ENCODE data around the gene GPR157. TPM values are rescaled to one million over a fixed set of nuclear protein-coding genes. Genes with fewer than 3 reads are reported as not detected.

The GPR157 gene
- total RNA-seq, 1 donor from 2014 or later = 45.3 TPM

DNA sequence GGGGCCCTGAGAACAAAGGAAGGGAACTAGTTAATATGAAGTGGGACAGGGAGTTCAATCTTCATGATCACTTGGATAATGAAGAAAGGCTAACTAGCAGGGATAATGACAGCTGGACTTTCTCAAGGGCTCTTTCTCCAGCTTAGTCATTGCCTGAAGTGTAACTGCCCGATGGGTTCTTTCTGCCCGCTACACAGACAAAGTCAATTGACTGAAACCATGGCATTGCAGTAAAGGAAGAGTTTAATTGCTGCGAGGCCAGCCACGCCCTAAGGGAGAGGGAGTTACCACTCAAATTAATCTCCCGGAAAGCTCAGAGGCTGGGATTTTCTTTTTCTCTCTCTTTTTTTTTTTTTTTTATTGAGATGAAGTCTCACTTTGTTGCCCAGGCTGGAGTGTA is 42.9 kb downstream of the GPR157 start:
- ATAC-seq = peak; percentile 73

DNA sequence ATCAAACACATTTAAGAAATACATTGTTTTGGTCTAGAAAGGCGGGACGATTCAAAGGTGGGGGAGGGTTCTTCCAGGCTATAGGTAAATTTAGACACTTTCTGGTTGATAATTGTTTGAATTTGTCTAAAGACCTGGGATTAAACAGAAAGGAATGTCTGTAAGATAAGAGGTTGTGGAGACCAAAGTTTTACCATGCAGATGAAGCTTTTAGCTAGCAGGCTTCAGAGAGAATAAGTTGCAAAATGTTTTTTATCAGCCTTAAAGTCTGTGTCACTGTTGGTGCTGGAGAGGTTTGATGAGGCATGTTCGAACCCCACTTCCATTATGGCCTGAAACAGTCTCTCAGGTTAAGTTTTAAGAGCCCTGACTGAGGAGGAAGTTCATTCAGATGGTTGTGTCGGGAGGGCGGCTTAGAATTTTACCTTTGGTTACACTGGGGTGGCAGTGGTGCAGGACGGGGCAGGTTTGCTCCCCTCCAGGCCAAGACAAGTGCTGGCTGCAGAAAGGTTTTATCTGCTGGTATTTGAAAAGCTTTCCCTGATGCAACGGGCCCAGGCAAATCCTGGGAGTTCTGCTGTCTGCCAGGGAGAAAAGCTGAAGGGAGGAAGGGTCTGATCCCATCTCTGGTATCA is 43.5 kb downstream of the GPR157 start:
- ATAC-seq = peak; percentile 46

DNA sequence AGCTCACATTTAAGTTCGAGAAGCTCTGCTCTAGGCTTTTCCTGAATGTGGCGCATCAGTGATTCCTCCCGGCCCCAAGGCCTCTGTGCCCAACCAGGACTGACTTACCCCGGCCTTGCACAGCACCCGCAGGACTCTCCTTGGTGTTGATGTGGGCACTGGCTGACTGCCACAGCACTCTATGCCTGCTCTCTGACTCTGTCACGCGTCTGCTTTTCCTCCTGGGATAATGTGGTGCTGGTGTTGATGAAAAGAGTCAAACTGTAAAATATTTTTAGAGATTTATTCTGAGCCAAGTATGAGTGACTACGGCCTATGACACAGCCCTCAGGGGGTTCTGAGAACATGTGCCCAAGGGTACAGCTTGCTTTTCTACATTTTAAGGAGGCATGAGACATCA is 44.0 kb downstream of the GPR157 start:
- peak; percentile 12 for ATAC-seq

DNA sequence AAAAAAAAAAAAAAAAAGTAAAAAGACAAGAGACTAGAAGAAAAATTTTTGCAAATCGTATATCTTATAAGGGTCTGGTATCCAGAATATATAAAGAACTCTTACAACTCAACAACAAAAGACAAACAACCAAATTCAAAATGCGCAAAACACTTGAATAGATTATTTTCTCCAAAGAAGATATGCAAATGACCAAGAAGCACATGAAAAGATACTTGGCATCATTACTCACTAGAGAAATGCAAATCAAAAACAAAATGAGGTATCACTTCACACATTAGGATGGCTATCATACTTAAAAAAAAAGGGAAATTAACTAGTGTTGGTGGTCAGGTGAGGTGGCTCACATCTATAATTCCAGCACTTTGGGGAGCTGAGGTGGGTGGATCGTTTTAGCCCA is 47.4 kb downstream of the GPR157 start:
- ATAC-seq = no peak

DNA sequence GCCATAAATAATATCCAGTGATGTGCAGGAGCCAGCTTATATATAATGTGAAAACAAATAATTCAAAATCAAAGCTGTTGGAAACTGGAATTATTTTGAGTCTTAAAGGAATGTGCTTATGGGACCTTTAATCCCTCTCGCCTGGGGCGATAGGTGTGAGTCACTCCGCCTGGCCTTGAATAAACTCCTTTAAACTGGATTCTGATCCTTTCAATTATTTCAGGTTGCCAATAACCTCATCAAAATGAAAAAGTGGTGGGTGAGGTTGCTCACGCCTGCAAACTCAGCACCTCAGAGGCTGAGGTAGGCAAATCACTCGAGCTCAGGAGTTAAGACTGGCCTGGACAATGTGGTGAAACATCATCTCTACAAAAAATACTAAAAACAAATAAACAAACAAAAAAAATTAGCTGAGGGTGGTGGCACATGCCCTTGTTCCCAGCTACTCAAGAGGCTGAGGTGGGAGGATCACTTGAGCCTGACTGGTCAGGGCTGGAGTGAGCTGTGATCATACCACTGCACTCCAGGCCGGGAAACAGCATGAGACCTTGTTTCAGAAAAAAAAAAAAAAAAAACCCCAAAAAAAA is 48.1 kb downstream of the GPR157 start:
- ATAC-seq = peak; percentile 73

DNA sequence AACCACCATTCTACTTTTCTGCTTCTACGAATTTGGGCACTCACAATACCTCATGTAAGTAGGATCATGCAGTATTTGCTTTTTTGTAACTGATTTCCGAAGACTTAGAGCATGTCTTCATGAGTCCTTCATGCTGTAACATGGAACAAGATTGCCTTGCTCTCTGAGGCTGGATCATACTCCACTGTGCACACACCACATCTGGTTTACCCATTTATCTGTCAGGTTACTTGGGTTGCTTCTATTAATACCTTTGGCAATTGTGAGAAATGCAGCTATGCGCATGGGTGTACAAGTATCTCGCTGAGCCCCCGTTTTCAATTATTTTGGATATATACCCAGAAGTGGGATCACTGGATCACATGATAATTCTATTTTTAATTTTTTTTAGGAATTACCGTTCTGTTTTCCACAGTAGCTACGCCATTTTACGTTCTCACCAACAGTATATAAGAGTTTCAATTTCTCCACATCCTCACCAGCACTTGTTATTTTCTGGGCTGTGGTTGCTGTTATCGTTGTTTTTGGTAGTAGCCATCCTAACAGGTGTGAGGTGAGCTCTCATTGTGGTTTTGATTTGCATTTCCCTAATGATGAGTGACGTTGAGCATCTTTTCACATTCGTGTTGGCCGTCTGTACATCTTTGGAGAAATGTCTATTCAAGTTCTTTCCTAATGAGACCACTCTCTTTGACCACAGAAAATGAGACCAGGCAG is 48.8 kb downstream of the GPR157 start:
- no peak for ATAC-seq

DNA sequence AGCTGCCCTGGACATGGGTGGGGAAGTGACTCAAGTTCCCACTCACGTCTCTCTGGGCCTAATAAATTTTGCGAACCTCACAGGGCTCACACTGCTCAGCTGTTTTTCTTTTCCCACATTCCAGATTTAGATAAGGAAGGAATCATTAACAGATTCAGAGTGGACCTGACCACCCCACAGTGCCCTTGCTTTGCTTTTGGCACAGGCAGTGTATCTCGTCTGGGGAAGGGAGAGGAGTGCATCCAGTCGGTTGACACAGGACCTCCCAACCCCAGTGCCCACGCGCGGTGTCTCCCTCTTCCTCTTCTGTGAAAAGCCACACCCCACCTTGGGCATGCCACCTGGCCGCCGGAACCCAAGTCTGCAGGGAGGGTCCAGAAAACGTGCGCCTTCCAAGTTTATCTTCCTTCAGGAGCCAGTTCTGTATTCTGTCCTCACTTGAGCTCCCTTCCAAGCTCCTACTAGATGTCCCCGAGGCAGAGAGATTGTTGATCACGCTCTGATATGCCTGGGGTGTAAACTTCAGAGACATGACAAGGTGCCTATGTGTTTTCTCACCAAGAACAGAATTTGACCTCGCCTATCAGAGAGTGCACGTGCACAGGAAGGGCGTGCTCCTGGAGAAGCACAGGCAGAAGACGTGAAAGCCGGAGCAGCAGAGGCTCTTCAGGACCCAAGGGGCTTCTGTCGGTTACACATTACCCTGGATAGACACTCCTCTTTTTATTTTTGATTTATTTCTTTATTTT is 50.0 kb downstream of the GPR157 start:
- ATAC-seq = peak; percentile 48

DNA sequence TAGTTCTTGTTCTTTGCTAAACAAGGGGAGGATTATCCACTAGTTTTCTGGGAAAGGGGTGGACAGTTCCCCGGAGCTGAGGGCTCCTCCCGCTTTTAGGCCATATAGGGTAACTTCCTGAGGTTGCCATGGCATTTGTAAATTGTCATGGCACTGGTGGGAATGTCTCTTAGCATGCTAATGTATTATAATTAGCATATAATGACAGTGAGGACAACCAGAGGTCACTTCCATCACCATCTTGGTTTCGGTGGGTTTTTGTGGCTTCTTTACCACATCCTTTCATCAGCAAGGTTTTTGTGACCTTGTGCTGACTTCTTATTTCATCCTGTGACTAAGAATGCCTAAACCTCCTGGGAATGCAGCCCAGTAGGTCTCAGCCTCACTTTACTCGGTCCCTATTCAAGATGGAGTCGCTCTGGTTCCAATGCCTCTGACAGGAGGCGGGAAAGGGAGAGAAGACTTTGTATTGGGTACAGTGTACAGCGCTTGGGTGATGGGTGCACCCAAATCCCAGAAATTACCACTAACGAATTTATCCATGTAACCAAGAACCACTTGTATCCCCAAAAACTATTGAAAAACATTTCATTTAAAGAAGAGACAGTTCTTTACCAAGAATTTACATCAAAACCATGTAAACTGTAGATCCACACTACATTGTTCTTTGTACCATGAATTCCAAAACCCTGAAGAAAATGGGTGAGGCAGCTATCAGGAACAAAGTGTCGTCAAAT is 50.7 kb downstream of the GPR157 start:
- no peak for ATAC-seq

- ATAC-seq = peak; percentile 59
These were observed 53.9 kb downstream of the GPR157 start for GRCh38 chr1:9075022-9075421.

- no peak for ATAC-seq
These were observed 55.8 kb downstream of the GPR157 start for GRCh38 chr1:9073143-9073542.

GRCh38 chr1:9071554-9072235 is 57.2 kb downstream of the GPR157 start:
- peak; percentile 11 for ATAC-seq

GRCh38 chr1:9070486-9070885 is 58.4 kb downstream of the GPR157 start:
- ATAC-seq = peak; percentile 3

GRCh38 chr1:9069326-9070100 is 59.4 kb downstream of the GPR157 start, which contains the start of gene SLC2A5:
Gene SLC2A5 (minus strand): TSS chr1:9069635. CDS start chr1:9069536, 99 bp downstream.
- ATAC-seq = peak; percentile 40

DNA sequence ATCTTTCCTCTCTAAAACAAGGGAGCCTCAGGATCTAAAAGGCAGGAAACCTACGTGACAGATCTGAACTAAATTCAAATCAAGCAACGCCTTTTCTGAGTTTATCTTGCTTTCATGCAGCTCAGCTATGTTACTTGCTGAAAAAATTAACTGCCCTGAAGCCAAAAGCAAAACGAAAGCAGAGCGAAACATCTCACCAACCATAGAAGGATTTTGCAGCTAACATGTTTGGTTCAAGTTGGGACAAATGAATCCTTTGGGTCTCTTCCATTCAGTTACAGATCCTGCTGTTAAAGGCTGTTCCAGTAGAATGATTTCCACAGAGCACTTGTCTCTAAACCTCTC is 59.9 kb downstream of the GPR157 start:
- ATAC-seq = peak; percentile 13

- peak; percentile 26 for ATAC-seq
These were observed 61.7 kb downstream of the GPR157 start for GRCh38 chr1:9066945-9067807.

GRCh38 chr1:9065213-9065751 is 63.6 kb downstream of the GPR157 start:
- no peak for ATAC-seq

GRCh38 chr1:9062846-9063245 is 66.1 kb downstream of the GPR157 start:
- no peak for ATAC-seq

DNA sequence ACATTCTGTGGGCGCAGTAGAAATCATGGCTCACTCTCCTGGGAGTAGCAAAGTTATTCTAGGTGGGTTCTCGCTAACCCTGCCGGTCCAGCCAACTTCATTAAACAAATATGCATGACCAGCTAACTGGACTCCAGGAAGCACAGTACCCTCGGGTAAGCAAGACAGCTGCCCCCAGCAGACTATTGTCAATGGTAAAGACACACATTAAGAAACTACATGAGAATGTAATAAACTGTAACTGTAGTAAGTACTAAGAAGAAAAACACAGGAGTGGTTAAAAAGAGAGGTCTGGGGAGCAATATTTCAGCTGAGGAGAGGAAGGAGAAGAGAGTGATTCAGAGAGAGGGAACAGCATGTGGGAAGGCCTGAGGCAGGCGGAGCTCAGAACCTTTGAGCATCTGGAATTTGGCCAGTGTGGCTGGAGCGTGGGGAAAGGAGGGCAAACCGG is 66.9 kb downstream of the GPR157 start:
- ATAC-seq = no peak

- no peak for ATAC-seq
These were observed 67.5 kb downstream of the GPR157 start for GRCh38 chr1:9061252-9061960.

Data from esophagus mucosa (tissue), 1 donor.